Measurements from ENCODE around the gene FOSB. TPM values are rescaled to one million over a fixed set of nuclear protein-coding genes. Genes with fewer than 3 reads are reported as not detected.
A peak's percentile ranks its signal among the peaks of the same experiment; 100 is the strongest.

The FOSB gene
- total RNA-seq, 2 donors from 2014 or later = 20.7 to 39.2 TPM

- ATAC-seq (replicated peaks) = no peak
- Mint-ChIP-seq H3K9me3 (no peaks in the 10 kb centered on the region), H3K27me3 (no peaks in the 10 kb centered on the region), H3K36me3 (ENCODE audit: low read depth) (peaks cover 92% of the 10 kb centered on the region), H3K4me1 (peaks cover 15% of the 10 kb centered on the region), H3K4me3 (no peak overlapping the region), H3K27ac (no peak overlapping the region)
Measured at GRCh38 chr19:45517641-45518468, 50.1 kb downstream of the FOSB start.

GRCh38 chr19:45518469-45518826 is 50.7 kb downstream of the FOSB start:
- Mint-ChIP-seq H3K27me3 (no peaks in the 10 kb centered on the region), H3K4me1 (peaks cover 17% of the 10 kb centered on the region), H3K27ac (no peak overlapping the region), H3K36me3 (ENCODE audit: low read depth) (peaks cover 92% of the 10 kb centered on the region), H3K9me3 (no peaks in the 10 kb centered on the region), H3K4me3 (no peak overlapping the region)
- ATAC-seq (replicated peaks) = no peak

- Mint-ChIP-seq H3K27ac (no peak overlapping the region), H3K9me3 (no peaks in the 10 kb centered on the region), H3K4me1 (peaks cover 6% of the 10 kb centered on the region), H3K27me3 (no peaks in the 10 kb centered on the region), H3K4me3 (no peak overlapping the region), H3K36me3 (ENCODE audit: low read depth) (peaks cover 96% of the 10 kb centered on the region)
- ATAC-seq (replicated peaks) = no peak
Measured at GRCh38 chr19:45522010-45522941, 54.5 kb downstream of the FOSB start.

GRCh38 chr19:45523642-45524256 is 56.0 kb downstream of the FOSB start:
- H3K4me1 Mint-ChIP-seq = peaks cover 19% of the 10 kb centered on the region
- no peaks in the 10 kb centered on the region for H3K27me3 Mint-ChIP-seq
- no peaks in the 10 kb centered on the region for H3K9me3 Mint-ChIP-seq
- peak overlapping the region; percentile 80 for H3K27ac Mint-ChIP-seq
- peak; percentile 92 for ATAC-seq (replicated peaks)
- peaks cover 95% of the 10 kb centered on the region for H3K36me3 Mint-ChIP-seq (ENCODE audit: low read depth)
- no peak overlapping the region for H3K4me3 Mint-ChIP-seq

GRCh38 chr19:45524575-45525129 is 56.9 kb downstream of the FOSB start:
- no peaks in the 10 kb centered on the region for H3K27me3 Mint-ChIP-seq

More at GRCh38 chr19:45524575-45525129, 56.9 kb downstream of the FOSB start:
- Mint-ChIP-seq H3K27ac (no peak overlapping the region), H3K36me3 (ENCODE audit: low read depth) (peaks cover 86% of the 10 kb centered on the region), H3K4me3 (no peak overlapping the region), H3K9me3 (no peaks in the 10 kb centered on the region), H3K4me1 (peaks cover 19% of the 10 kb centered on the region)
- ATAC-seq (replicated peaks) = no peak

Other genes starting within 250 kb of the FOSB start
- not detected for gene EXOC3L2, start 222.6 kb upstream of the FOSB start, total RNA-seq
- gene MARK4, start 216.7 kb upstream of the FOSB start, total RNA-seq = 10 to 100 TPM; 21.8 to 26.6 TPM
- not detected for gene CKM, start 145.1 kb upstream of the FOSB start, total RNA-seq
- under 1 TPM in 1 of 2 donors, not detected in 1; 0.24 TPM for gene KLC3, start 127.2 kb upstream of the FOSB start, total RNA-seq
- gene ERCC2, start 97.4 kb upstream of the FOSB start, total RNA-seq = 10 to 100 TPM; 15.9 to 31.6 TPM
- 10 to 100 TPM; 21.0 to 66.8 TPM for gene PPP1R13L, start 62.9 kb upstream of the FOSB start, total RNA-seq
- gene POLR1G, start 61.4 kb upstream of the FOSB start, total RNA-seq = 10 to 100 TPM; 11.2 to 23.6 TPM
- gene ERCC1, start 44.1 kb upstream of the FOSB start, total RNA-seq = 10 to 100 TPM; 27.6 to 33.2 TPM
- 1 to 10 TPM; 5.3 to 8.6 TPM for gene RTN2, start 29.1 kb downstream of the FOSB start, total RNA-seq
- 1 to 10 TPM; 4.3 to 5.2 TPM for gene PPM1N, start 30.4 kb downstream of the FOSB start, total RNA-seq
- gene VASP, start 39.5 kb downstream of the FOSB start, total RNA-seq = 100 to 1,000 TPM; 151 to 196 TPM
- gene OPA3, start 116.8 kb downstream of the FOSB start, total RNA-seq = 10 to 100 TPM; 18.7 to 20.6 TPM
- under 1 TPM in 1 of 2 donors, not detected in 1; 0.13 TPM for gene GPR4, start 134.2 kb downstream of the FOSB start, total RNA-seq
- gene EML2, start 171.4 kb downstream of the FOSB start, total RNA-seq = 100 to 1,000 TPM; 117 to 184 TPM
- 10 to 100 TPM in 1 of 2 donors, 1 to 10 TPM in 1; 7.5 to 32.3 TPM for gene GIPR, start 200.2 kb downstream of the FOSB start, total RNA-seq
- gene SNRPD2, start 224.0 kb downstream of the FOSB start, total RNA-seq = 100 to 1,000 TPM; 544 to 752 TPM
- 10 to 100 TPM; 13.6 to 15.5 TPM for gene QPCTL, start 224.7 kb downstream of the FOSB start, total RNA-seq

Data from activated T-helper 17 cell treated with anti-CD3 and anti-CD28 coated beads, Interleukin-2, amount 50 U/mL, for 72 hours (primary cell).